HUDEP-2 (cell line): ENCODE results near the gene PGLYRP4.

Experiments
- DNase-seq, 76 experiments: peaks; one replicate each; lab custom pipeline; 2025; ENCODE audit not compliant: unreplicated experiment in 76 of 76; lab: John Stamatoyannopoulos, UW

Gene PGLYRP4, protein sequence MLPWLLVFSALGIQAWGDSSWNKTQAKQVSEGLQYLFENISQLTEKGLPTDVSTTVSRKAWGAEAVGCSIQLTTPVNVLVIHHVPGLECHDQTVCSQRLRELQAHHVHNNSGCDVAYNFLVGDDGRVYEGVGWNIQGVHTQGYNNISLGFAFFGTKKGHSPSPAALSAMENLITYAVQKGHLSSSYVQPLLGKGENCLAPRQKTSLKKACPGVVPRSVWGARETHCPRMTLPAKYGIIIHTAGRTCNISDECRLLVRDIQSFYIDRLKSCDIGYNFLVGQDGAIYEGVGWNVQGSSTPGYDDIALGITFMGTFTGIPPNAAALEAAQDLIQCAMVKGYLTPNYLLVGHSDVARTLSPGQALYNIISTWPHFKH

DNA sequence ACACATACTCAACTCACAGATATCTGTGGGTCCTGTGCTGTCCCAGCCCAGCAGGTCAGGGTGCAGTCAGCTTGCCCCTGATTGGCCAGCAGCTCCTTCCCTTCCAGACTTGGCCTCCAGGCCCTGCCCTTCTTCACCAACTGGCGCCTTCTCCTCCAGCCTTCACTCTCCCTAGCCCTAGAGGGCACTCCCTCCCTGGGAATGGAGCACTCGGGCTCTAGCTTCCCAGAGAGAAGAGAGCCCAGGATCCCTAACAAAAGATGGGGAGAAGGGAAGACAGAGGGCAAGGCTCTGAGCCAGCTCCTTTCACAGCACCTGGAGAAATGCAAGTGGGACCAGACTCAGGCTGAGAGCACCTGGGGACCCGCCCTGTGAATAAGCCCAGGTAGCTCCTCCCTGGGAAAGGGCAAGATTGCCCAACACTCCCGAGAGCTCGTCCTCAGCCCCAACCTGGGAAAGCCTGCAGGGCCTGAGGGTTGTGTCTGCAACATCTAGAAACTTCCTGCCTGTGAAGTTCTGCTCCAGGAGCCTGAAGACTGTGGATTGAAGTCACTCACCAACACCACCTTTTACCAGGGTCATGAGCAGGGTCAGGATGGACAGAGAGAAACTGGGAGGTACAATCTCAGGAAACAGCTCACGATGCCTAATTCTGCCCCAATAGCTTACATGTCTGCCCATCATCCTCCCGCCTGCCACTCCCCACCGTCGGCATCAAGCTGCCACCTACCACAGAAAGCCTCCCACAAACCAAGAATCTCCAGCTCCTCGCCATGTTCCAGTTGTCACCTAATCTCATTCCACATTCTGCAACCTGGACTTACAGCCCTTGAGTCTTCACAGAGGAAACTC, at the start of gene PGLYRP4:
Gene PGLYRP4, minus strand, starts transcription at position 331 of the 852 bp plus-strand sequence. CDS start 909 bp downstream, outside the sequence.
- DNase-seq: no peak

DNA sequence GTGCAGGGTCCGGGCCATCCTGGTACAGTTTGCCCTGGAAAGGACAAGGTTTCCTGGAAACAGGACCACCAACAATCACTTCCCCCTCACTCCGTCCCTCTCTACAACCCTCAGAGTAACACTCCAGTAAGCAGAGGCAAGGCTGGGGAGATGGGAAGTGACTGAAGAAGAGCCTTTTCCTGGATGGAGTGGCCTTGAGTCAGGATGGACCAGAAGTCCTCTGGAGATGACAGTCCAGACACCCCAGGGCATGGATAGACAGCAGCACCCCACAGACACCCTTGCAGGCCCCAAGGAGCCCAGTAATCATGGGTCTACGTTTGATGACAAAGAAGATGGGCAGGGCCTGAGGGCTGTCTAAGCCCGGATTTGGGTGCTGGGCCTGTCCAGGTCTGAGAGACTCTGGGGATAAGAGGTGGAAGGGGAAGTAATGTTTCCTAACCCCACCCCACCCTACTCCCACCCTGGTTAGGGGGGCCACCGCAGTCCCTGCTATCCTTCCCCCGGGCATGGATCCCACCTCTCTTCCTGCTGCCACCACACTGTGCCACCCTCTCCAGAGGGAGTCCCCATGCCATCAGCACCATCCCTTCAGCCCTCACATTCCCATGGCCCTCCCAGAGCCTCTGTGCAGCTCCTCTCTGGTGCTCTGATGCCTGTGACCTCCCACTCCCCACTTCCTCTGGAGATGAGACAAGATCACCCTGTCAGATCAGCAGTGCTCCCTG, 49.4 kb upstream of the PGLYRP4 start:
- DNase-seq: no peak

DNA sequence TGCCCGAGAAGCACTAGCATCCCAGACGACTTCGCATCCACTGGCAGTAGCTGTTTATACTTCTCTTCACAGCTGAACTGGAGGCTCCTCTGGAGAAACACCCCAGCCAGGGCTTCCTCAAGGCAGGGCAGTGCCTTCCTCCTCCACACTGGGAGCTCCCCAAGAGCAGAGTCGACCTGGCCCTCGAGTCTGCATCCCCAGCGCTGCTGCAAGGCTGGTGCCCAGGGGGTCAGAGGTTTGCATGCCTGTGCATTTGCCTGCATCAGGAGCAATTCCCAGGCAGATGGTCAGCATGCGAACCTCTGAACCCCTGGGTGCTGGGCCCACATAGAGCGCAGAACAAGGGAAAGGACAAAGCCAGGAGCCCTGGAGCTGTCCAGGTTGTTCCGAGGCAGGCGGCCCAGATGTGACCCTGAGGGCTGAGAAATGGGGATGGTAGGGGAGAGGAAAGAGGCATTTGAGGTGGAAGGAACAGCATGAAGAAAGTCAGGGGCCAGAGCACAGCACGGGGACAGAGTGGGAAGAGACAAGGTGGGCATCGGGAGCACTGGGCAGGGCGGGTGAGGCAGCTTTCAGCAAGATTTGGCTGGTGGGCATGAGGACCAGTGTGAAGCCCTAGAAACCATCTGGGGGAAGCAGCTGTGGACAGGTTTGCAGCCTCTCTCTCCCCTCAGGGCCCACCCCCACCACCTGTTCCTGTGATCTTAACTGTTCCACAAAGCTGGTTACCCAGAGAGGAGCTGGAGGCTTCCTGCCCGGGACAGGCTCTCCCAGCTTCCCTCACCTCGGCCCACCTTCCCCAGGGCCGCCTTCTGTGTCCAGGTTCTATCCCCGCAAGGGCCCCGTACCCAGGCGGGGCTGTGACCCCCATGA, 48.6 kb upstream of the PGLYRP4 start:
- DNase-seq: no peak

DNA sequence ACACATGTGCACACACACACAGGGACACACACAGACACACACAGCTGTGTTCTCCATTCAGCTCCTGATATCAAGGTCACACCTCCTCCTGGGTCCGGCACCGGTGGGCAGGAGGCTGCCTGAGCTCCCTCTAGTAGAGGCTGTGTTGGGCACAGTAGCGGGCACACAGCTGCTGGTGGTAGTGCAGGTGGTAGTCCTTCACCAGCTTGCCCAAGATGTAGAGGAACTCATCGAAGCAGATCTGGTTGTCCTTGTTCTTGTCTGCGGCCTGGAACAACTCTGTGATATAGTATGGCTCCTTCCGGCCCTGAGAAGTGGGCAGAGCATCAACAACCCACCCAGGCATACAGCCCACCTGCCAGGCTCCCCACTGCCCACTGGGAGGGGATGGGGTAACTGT, 47.8 kb upstream of the PGLYRP4 start:
- no peak for DNase-seq

DNA sequence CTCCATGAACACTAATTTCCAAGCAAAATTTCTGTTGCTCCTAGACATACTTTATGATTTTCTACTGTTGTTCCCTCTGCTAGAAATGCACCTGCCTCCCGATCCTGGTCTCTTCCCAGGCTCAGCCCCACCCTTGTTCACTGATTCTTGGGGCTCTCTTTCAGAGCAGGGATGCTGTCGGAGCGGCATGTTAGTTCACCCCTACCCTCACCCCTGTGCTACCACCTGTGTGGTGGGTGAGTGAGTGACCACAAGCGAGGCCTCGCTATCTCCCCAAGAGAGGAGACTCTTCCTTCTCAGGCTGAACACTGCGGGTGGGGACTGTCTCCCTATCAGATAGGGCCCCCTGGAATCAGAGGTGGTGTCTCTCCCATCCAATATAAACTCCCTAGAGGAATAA, 47.1 kb upstream of the PGLYRP4 start:
- no peak for DNase-seq

DNA sequence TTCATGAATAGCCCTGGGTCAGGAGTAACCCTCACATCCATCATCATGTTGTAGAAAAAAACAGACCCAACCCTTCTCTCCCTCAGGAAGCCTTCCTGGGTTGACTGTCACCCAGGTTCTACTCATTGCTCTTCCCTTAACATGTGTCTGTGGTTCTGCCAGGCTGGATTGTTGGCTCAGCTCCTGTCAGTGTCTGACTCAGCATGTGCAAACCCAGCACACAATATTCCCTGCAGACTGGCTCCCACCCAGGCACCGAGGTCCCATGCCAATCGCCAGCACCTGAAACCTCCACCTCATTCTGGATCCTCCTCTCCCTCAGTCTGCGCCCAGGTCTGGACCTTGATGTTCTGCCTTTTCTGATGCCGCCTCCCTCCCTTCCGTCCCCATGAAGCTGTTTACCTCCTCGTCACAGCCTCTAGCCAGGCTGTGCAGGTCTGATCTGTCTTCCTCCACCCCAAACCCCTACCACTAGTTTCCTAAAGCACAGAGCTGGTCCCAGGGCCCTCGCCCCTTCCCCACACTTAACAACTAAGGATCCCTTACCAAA, 46.6 kb upstream of the PGLYRP4 start:
- DNase-seq: no peak

GRCh38 chr1:153394391-153394790, 45.8 kb upstream of the PGLYRP4 start:
- no peak for DNase-seq

GRCh38 chr1:153393926-153394325, 45.3 kb upstream of the PGLYRP4 start:
- DNase-seq: peak in 1 of 76 experiments; percentile 1

- DNase-seq: no peak
These were observed 44.2 kb upstream of the PGLYRP4 start for GRCh38 chr1:153392822-153393221.

DNA sequence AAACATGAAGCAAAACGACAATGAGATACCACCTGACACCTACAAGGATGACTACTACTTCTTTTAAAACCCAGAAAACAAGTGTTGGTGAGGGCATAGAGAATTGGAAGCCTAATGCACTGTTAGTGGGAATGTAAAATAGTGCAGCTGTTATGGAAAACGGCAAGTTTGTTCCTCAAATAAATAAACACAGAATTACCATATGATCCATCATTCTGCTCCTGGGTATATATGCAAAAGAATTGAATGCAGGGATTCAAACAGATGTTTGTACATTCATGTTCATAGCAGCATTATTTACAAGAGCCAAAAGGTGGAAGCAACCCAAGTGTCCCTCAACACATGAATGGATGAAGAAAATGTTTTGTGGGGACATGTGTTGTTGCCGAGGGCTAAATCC, 43.6 kb upstream of the PGLYRP4 start:
- DNase-seq: no peak

- DNase-seq: peak in 7 of 76 experiments; percentile 7 to 27 (median 13)
These were observed 42.5 kb upstream of the PGLYRP4 start, which contains the start of gene S100A8 for GRCh38 chr1:153390938-153391710. Gene S100A8, minus strand, starts transcription at chr1:153391073. Its CDS starts 538 bp downstream, at chr1:153390535.

DNA sequence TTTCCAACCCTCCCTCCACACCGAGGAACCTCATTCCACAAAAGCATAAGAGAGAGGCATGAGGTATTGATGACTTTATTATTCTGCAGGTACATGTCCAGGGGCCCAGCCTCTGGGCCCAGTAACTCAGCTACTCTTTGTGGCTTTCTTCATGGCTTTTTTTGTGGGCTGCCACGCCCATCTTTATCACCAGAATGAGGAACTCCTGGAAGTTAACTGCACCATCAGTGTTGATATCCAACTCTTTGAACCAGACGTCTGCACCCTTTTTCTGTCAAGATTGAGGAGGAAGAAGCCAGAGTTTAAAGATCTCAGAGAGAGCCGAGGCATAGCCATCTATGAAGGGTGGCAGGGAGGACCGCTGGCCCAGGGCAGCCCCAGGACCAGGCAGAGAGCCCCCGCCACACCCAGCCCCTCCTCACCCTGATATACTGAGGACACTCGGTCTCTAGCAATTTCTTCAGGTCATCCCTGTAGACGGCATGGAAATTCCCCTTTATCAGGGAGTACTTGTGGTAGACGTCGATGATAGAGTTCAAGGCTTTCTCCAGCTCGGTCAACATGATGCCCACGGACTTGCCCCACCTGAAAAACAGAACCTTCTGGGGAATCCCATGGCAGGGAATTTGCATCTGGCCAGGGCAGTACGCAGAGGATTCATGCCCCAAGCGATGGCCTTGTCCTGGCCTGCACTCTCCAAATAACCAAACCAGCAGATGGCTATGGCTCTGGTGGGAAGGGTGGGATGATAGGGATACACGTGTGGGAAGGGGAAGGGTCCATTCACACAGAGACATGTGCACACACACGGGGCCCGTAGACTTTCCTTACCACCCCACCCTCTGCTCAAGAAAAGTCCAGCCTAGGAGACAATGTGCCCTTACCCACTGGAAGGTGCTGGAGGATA, 41.6 kb upstream of the PGLYRP4 start:
- peak in 3 of 76 experiments; percentile 4 to 9 (median 8) for DNase-seq

- no peak for DNase-seq
These were observed 40.8 kb upstream of the PGLYRP4 start for GRCh38 chr1:153389401-153389800.

GRCh38 chr1:153387785-153388184, 39.1 kb upstream of the PGLYRP4 start:
- DNase-seq: no peak

GRCh38 chr1:153387001-153387400, 38.4 kb upstream of the PGLYRP4 start:
- DNase-seq: no peak

DNA sequence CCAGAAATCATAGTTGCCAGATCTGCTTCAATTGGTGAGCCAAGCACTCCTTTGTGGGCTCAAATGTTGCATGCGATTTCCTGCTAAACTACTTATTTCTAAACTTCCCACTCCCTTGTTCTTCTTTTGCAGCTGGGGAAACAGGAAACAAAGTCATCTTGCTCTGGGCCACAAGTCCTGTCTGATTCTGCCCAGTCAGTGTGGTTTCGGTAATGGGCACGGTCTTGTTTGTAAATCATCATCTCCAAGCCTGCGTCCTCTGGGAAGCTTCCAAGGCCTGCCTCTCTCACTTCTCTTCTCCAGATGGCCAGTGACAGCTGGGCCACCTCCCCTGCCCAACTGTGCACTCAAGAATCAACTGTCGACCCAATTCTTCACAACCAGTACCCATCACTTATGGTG, 37.9 kb upstream of the PGLYRP4 start:
- no peak for DNase-seq

DNA sequence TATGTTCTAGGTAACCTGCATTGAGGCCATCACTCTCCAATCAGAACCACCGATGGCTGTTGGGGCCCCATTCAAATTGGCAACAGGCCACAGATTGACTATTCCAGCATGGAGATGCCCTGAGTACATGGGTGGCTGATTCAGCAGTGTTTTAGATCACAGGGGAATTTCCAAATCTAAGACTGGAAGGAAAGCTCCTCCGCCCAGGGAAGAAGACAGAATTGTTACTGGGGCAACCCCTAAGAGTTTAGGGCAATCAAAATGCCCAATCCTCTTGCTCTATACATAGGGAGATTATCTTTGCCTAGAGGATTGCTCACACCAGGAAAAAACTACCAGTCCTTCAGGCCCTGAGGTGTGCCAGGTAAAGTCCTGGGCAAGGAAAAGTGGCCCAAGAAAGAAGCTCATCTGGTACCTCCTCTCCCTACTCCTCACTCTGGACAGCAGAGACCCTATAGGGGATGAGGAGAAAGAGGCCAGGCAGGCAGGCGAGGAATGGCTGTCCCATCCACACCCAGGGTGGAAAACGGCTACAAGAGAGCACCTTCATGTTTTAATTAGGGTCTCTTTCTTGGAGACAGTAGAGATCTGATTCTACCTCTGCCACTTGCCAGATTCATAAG, 36.4 kb upstream of the PGLYRP4 start:
- DNase-seq: no peak

DNA sequence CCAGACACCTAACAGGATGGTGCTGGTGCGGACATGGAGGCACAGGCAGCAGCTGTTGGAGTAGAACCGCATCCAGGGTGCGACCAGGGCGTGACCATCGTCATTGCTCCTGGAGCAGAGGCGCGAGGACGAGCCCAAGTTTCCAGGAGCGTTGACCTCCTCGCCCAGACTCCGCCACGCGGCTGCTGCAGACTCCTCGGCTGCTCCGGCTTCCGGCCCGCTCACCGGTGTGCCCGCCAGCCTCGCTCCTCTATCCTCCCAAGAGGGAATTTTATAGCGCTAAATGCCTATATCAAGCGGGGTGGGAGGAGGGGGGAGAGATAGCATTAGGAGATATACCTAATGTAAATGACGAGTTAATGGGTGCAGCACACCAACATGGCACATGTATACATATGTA, 32.1 kb upstream of the PGLYRP4 start:
- DNase-seq: no peak
